Esophagus squamous epithelium (tissue), 5 donors: Measurements from ENCODE around the gene DPM1. TPM values are rescaled to one million over a fixed set of nuclear protein-coding genes. Genes with fewer than 3 reads are reported as not detected.

Experiments used
- DNase-seq: peaks from one replicate; lab custom pipeline; 2025; lab: John Stamatoyannopoulos, UW
- H3K27ac ChIP-seq, 4 donors: fragments of 200-600 bp; sonication (generic); one replicate each; pipeline ENCODE4 v1.5.1; 2016 to 2019; ENCODE audit warnings: mild to moderate bottlenecking in 1 of 4
- H3K27me3 ChIP-seq, 4 donors: fragments of 200-600 bp; sonication (generic); 1 replicate in 3 of 4; 2 replicates in 1 of 4; pipeline versions ENCODE4 v1.5.1 to v1.6.0; 2017 to 2021; ENCODE audit warnings: antibody characterized with exemption in 1 of 4
- H3K36me3 ChIP-seq, 3 donors: fragments of 200-600 bp; sonication (generic); one replicate each; pipeline ENCODE4 v1.5.1; 2016 to 2019
- H3K4me1 ChIP-seq, 3 donors: fragments of 200-600 bp; sonication (generic); one replicate each; pipeline ENCODE4 v1.5.1; 2017 to 2019
- H3K4me3 ChIP-seq, 4 donors: fragments of 200-600 bp; sonication (generic); 1 replicate in 3 of 4; 2 replicates in 1 of 4; pipeline ENCODE4 v1.5.1; 2016 to 2019; ENCODE audit warnings: mild to moderate bottlenecking in 2 of 4, moderate library complexity in 1 of 4
- H3K9me3 ChIP-seq, 3 donors: fragments of 200-600 bp; sonication (generic); one replicate each; pipeline ENCODE4 v1.5.1; 2016 to 2019
- POLR2A ChIP-seq, 4 donors: fragments of 450-650 bp; IDR thresholded peaks; one replicate each; pipeline ENCODE4 v1.6.1; 2017; ENCODE audit warnings: antibody characterized with exemption in 4 of 4, mild to moderate bottlenecking in 4 of 4, moderate library complexity in 3 of 4
- WGBS, 2 donors: methylation state at CpG; one replicate each; pipeline ENCODE4 v1.1.5; 2018; 5-methylcytosine and 5-hydroxymethylcytosine counted together
- intact Hi-C: fragments of 100-400 bp; cut with DNase I; formaldehyde crosslinking; loops from one replicate; pipeline ENCODE4 v1.15.0; 2022
- total RNA-seq, 4 donors: library from RNA; depleted of rRNA; stranded (reverse); fragments of >200 nt; gene quantifications; one replicate each; pipeline ENCODE4 v1.1.0, GENCODE V29; 2016
- TF ChIP-seq, protein P1 (sequence below), 6 experiments: fragments of 450-650 bp in 4 of 6; fragments of 200-600 bp in 2 of 6; sonication (generic) in 2 of 6; IDR thresholded peaks; one replicate each; pipeline ENCODE4 v1.5.1; 2016 to 2019; ENCODE audit warnings: antibody characterized with exemption in 6 of 6, mild to moderate bottlenecking in 4 of 6, moderate library complexity in 4 of 6
- donor health status: DM: yes; HTN: yes; CAD: no.

The DPM1 gene
- total RNA-seq, 4 donors from 2014 or later, result 28.7 to 62.0 (median 57.0) TPM

DNA sequence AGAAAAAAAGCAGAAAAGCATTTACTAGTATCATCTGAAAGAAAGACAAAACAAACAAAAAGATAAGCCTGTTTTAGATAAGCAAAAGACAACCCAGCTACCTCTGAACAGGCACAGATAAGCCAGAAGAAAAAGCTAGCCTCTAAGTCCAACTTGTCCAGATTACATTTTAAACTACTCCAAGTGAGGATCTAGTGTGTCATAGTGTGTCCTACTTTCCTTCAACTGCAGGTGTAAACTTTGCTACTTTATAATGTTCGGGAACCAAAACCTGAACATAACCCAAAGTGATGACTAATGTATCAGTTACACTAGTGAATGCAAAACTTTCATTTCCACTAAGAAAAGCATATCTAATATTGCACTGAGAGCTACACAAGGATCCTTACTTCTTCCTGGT is 46.6 kb downstream of the DPM1 start:
- Histone ChIP-seq H3K4me3 (no peak overlapping the region), H3K36me3 (peaks cover 0 to 12% (median 0%) of the 10 kb centered on the region in 3 donors), H3K27ac (no peak overlapping the region), H3K9me3 (no peaks in the 10 kb centered on the region), H3K4me1 (peaks cover 10 to 83% (median 31%) of the 10 kb centered on the region in 3 donors), H3K27me3 (no peaks in the 10 kb centered on the region)
- TF ChIP-seq POLR2A (IDR thresholded peaks at IDR 0.05), result no peak
- intact Hi-C loops, result no loop called here
- WGBS, 2 donors, result 27 to 32% methylated on average over 1 of the region's 1 CpG
- no peak for DNase-seq

DNA sequence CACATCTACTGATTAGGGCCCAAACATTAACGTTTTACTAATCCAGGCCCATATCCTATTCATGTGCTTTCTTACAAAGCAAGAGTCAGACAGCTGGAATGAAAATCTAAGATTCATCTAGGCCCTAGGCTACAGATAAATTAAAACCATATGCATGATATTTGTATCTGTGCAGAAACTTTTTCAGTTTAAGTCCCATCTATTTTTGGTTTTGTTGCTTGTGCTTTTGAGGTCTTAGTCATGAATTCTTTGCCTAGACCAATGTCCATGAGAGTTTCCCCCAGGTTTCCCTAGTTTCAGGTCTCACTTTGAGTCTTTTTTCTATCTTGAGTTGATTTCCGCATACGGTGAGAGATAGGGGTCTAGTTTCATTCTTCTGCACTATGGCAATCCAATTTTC is 47.3 kb downstream of the DPM1 start:
- no peaks in the 10 kb centered on the region for H3K9me3 ChIP-seq
- H3K27ac ChIP-seq, result no peak overlapping the region
- no peak for DNase-seq
- 53 to 59% methylated on average over 3 of the region's 3 CpGs for WGBS, 2 donors
- H3K27me3 ChIP-seq, result no peaks in the 10 kb centered on the region
- intact Hi-C loops, result no loop called here
- H3K4me1 ChIP-seq, result peaks cover 6 to 82% (median 25%) of the 10 kb centered on the region in 3 donors
- H3K4me3 ChIP-seq, result no peak overlapping the region
- no peak for TF ChIP-seq POLR2A (IDR thresholded peaks at IDR 0.05)
- TF ChIP-seq, protein P1, sequence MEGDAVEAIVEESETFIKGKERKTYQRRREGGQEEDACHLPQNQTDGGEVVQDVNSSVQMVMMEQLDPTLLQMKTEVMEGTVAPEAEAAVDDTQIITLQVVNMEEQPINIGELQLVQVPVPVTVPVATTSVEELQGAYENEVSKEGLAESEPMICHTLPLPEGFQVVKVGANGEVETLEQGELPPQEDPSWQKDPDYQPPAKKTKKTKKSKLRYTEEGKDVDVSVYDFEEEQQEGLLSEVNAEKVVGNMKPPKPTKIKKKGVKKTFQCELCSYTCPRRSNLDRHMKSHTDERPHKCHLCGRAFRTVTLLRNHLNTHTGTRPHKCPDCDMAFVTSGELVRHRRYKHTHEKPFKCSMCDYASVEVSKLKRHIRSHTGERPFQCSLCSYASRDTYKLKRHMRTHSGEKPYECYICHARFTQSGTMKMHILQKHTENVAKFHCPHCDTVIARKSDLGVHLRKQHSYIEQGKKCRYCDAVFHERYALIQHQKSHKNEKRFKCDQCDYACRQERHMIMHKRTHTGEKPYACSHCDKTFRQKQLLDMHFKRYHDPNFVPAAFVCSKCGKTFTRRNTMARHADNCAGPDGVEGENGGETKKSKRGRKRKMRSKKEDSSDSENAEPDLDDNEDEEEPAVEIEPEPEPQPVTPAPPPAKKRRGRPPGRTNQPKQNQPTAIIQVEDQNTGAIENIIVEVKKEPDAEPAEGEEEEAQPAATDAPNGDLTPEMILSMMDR (IDR thresholded peaks at IDR 0.05), result no peak
- H3K36me3 ChIP-seq, result peaks cover 0 to 15% (median 0%) of the 10 kb centered on the region in 3 donors

DNA sequence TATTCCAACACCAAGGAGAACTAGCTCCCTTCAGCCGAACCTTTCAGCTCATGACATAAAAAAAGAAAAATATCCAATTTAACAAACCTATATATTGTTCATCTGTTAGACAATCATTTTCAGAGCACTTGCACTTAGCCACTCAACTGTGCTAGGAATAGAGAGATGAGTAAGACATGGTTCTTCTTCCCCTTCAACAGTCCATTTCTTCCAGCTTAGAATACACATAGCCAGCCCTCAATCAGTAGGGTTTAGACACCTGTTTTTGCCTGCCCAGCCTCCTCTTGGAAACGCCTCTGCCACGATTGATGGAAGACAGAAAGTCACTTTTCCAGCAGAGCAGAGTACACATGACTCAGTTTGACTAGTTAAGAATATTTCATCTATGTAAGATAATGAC is 48.9 kb downstream of the DPM1 start:
- Histone ChIP-seq H3K36me3 (peaks cover 0 to 21% (median 0%) of the 10 kb centered on the region in 3 donors), H3K9me3 (no peaks in the 10 kb centered on the region), H3K4me3 (no peak overlapping the region), H3K27me3 (no peaks in the 10 kb centered on the region), H3K27ac (no peak overlapping the region), H3K4me1 (peaks cover 6 to 82% (median 16%) of the 10 kb centered on the region in 3 donors)
- no peak for DNase-seq
- no peak for TF ChIP-seq POLR2A (IDR thresholded peaks at IDR 0.05)
- TF ChIP-seq, protein P1 (IDR thresholded peaks at IDR 0.05), result no peak
- intact Hi-C loops, result no loop called here
- WGBS, 2 donors, result 73 to 76% methylated on average over 3 of the region's 3 CpGs

DNA sequence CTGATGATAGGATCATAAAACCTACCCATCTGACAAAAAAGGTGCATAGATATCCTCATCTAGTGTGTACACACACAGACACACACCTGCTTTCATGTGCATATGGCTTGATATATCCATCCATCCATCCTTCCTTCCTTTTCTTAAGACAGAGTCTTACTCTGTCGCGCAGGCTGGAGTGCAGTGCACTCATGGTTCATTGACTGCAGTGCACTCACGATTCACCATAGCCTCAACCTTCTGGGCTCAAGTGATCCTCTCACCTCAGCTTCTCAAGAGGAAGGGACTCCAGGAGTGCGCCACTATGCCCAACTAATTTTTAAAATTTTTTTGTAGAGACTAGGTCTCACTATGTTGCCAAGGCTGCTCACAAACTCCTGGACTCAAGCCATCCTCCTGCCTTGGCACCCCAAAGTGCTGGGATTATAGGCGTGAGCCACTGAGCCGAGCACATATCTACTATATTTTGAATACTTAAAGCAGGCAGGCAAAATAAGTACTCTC is 54.2 kb downstream of the DPM1 start:
- Histone ChIP-seq H3K4me1 (peaks cover 0 to 48% (median 0%) of the 10 kb centered on the region in 3 donors), H3K9me3 (no peaks in the 10 kb centered on the region), H3K27ac (no peak overlapping the region), H3K4me3 (no peak overlapping the region), H3K27me3 (no peaks in the 10 kb centered on the region), H3K36me3 (peaks cover 0 to 67% (median 0%) of the 10 kb centered on the region in 3 donors)
- intact Hi-C loops, result no loop called here
- no peak for DNase-seq
- 60 to 71% methylated on average over 5 to 6 of the region's 6 CpGs for WGBS, 2 donors
- TF ChIP-seq, protein P1 (IDR thresholded peaks at IDR 0.05), result no peak
- TF ChIP-seq POLR2A (IDR thresholded peaks at IDR 0.05), result no peak

DNA sequence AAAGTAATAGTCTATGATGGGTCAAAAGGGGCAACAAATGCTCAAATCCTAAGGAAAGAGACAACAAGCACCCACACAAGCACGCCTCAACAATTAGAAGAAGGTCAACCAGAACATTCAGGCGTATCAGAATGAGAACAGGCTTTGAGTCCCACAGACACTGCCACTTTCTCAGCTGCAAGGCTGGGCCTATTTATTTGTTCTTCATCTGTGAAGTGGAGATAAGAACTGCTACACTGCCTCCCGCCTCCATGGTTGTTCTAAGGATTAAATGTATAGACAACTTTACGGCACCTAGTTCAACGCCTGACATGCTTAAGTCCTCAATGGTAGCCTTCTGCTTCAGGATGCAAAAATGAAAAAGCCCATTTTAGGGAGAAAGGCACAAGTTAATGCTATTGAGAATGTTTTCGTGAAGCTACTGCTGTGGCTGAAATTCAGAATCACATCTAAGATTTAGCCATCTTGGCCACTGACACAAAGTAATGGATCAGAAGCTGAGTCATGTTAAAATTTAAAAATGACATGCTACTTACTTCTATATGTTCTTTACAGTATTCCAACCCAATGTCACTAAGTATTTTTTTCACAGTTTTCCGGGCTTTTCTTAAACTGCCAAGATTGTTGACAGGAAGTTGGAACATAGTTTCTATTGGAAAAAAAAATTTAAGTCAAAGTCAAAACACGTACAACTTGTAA is 54.8 kb downstream of the DPM1 start:
- Histone ChIP-seq H3K27me3 (no peaks in the 10 kb centered on the region), H3K36me3 (peaks cover 0 to 73% (median 0%) of the 10 kb centered on the region in 3 donors), H3K4me1 (peaks cover 0 to 41% (median 0%) of the 10 kb centered on the region in 3 donors), H3K4me3 (no peak overlapping the region), H3K27ac (no peak overlapping the region), H3K9me3 (no peaks in the 10 kb centered on the region)
- intact Hi-C loops, result no loop called here
- no peak for TF ChIP-seq POLR2A (IDR thresholded peaks at IDR 0.05)
- TF ChIP-seq, protein P1 (IDR thresholded peaks at IDR 0.05), result no peak
- 76 to 79% methylated on average over 8 of the region's 8 CpGs for WGBS, 2 donors
- DNase-seq, result no peak
